ENCODE measurements around the gene ZFAND4.
"Not testable (repeated sequence)": the region's sequence is repeated elsewhere in the genome, so short reads cannot be mapped to it uniquely, and the experiment has no call there.

Gene ZFAND4

DNA sequence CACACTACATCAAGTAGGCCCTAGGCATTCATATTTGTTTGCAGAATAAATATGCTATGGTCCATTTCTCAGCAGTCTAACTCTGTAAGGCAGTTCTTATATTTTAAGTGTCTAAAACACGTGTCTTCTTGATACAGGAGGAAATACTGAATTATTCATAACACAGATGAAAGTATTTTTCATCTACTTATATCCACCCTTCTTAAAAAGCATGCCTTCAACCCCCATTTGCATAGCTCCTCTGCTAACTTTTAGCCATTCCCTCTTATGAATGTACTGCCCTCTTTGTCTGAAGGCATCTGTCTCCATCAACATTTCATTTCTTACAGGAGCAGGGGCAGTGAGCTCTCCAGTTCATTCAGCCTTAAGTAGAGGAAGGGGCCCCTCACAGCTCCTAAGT is 57.7 kb downstream of the ZFAND4 start:
- DNase-seq (ENCODE audit: insufficient read length) (no peak), FAIRE-seq (no peak)
- TF ChIP-seq TAF1 (IDR thresholded peaks at IDR 0.05; ENCODE audit: borderline replicate concordance, low read depth, low read length), result no peak
- TF ChIP-seq POLR2A (IDR thresholded peaks at IDR 0.05; ENCODE audit: low read depth, low read length), result no peak
- TF ChIP-seq POLR2AphosphoS5 (IDR thresholded peaks at IDR 0.05; ENCODE audit: low read depth, low read length), result no peak

DNA sequence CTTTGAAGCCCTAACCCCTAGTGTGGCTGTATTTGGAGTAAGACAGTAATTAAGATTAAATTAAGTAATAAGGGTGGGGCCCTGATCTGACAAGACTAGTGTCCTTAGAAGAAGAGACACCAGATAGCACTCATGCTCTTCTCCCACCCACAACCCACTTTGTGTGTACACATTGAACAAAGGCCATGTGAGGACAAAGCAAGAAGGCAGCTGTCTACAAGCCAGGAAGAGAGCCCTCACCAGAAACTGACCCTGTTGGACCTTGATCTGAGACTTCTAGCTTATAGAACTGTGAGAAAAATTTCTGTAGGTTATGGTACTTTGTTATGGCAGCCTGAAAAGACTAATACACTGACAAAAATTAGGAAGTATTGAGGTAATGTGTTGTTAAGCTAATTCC is 59.8 kb downstream of the ZFAND4 start:
- DNase-seq (ENCODE audit: insufficient read length) (no peak), FAIRE-seq (no peak)
- TF ChIP-seq POLR2A (IDR thresholded peaks at IDR 0.05; ENCODE audit: low read depth, low read length), result no peak
- no peak for TF ChIP-seq POLR2AphosphoS5 (IDR thresholded peaks at IDR 0.05; ENCODE audit: low read depth, low read length)
- TF ChIP-seq TAF1 (IDR thresholded peaks at IDR 0.05; ENCODE audit: borderline replicate concordance, low read depth, low read length), result no peak

DNA sequence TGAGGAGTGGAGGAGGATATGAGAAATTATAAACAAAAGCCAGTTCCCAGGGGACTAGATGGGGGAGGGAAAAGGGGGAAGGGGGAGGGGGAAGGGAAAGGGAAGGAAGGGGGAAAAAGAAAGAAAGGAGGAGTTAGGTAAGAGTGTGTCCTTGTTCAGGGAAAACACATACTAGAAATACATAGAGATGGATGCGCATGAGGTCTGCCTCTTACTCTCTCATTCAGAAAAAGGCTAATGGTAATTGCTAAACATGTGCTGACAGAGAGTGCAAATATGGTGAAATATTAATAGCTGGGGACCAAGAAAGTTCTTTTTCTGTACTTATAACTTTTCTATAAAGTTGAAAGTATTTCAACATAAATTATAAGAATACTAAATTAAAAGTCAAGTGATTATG is 64.5 kb downstream of the ZFAND4 start:
- no peak for DNase-seq (ENCODE audit: insufficient read length)
- no peak for FAIRE-seq
- TF ChIP-seq POLR2A (IDR thresholded peaks at IDR 0.05; ENCODE audit: low read depth, low read length), result no peak
- TF ChIP-seq TAF1 (IDR thresholded peaks at IDR 0.05; ENCODE audit: borderline replicate concordance, low read depth, low read length), result no peak
- no peak for TF ChIP-seq POLR2AphosphoS5 (IDR thresholded peaks at IDR 0.05; ENCODE audit: low read depth, low read length)

DNA sequence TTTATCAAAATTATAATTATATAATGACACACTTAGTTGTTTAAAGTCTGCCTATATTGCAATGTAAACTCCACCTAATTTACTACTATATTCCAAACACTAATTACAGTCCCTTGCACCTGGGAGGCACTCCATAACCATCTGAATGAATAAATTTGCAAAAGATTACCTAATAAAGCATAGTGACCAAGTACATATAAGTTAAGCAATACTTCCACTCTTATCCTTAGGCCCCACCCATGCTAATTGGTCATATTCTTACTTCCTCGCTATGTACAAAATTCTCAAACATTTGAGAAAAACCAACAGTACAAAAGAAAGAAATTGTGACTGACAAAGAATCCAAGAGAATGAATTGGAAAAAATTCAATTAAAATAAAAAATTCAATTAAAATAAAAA is 65.3 kb downstream of the ZFAND4 start:
- FAIRE-seq, result no peak
- TF ChIP-seq POLR2AphosphoS5 (IDR thresholded peaks at IDR 0.05; ENCODE audit: low read depth, low read length), result no peak
- TF ChIP-seq TAF1 (IDR thresholded peaks at IDR 0.05; ENCODE audit: borderline replicate concordance, low read depth, low read length), result no peak
- TF ChIP-seq POLR2A (IDR thresholded peaks at IDR 0.05; ENCODE audit: low read depth, low read length), result no peak

DNA sequence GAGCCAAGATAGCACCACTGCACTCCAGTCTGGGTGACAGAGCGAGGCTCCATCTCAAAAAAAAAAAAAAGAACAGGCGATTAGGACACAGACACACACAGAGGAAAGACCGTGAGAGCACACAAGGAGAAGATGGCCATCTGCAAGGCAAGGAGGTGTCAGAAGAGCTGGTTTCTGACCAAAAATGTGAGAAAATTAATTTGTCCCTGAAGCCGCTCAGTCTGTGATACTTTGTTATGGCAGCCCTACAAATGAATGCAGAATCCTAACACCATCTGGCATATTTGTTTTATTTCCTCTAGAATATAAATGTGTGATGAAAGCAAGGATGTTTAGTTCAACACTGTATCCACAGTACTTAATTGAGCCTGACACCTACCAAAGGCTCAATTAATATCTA is 69.7 kb downstream of the ZFAND4 start:
- DNase-seq (ENCODE audit: insufficient read length) (no peak), FAIRE-seq (no peak)
- no peak for TF ChIP-seq POLR2AphosphoS5 (IDR thresholded peaks at IDR 0.05; ENCODE audit: low read depth, low read length)

More for the DNA sequence above, 65.3 kb downstream of the ZFAND4 start:
- DNase-seq (ENCODE audit: insufficient read length), result no peak

DNA sequence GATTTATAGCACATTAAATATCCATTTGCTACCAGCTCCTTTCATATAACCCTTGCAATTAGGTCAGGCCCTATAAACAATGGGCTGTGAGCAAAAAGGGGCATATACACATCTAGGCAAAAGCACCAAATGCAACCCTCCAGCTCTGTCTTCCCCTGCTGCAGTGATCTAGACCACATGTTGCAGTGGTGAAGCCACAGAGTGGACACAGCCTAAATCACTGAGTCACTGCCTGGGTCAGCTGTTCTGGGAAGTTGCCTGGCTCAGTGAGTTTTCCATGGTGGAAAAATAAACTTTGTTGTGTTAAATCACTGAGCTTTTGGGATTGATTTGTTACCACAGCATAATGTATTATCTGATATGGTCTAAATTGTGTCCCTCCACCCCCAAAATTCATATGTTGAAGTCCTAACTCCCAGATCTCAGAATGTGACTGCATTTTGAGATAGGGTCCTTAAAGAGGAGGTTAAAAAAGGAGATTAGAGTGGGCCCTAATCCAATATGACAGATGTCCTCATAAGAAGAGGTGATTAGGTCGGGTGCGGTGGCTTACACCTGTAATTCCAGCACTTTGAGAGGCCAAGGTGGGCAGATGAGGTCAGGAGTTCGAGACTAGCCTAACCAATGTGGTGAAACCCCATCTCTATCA is 70.4 kb downstream of the ZFAND4 start:
- FAIRE-seq (no peak), DNase-seq (ENCODE audit: insufficient read length) (no peak)
- TF ChIP-seq POLR2AphosphoS5 (IDR thresholded peaks at IDR 0.05; ENCODE audit: low read depth, low read length) (no peak), POLR2A (IDR thresholded peaks at IDR 0.05; ENCODE audit: low read depth, low read length) (no peak), TAF1 (IDR thresholded peaks at IDR 0.05; ENCODE audit: borderline replicate concordance, low read depth, low read length) (no peak)

DNA sequence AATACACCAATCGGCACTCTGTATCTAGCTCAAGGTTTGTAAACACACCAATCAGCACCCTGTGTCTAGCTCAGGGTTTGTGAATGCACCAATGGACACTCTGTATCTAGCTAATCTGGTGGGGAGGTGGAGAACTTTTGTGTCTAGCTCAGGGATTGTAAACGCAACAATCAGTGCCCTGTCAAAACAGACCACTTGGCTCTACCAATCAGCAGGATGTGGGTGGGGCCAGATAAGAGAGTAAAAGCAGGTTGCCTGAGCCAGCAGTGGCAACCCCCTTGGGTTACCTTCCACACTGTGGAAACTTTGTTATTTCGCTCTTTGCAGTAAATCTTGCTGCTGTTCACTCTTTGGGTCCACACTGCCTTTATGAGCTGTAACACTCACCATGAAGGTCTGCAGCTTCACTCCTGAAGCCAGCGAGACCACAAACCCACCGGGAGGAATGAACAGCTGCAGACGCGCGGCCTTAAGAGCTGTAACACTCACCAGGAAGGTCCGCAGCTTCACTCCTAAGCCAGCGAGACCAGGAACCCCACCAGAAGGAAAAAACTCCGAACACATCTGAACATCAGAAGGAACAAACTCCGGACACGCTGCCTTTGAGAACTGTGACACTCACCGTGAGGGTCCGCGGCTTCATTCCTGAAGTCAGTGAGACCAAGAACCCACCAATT is 71.2 kb downstream of the ZFAND4 start:
- not testable (repeated sequence) for FAIRE-seq

DNA sequence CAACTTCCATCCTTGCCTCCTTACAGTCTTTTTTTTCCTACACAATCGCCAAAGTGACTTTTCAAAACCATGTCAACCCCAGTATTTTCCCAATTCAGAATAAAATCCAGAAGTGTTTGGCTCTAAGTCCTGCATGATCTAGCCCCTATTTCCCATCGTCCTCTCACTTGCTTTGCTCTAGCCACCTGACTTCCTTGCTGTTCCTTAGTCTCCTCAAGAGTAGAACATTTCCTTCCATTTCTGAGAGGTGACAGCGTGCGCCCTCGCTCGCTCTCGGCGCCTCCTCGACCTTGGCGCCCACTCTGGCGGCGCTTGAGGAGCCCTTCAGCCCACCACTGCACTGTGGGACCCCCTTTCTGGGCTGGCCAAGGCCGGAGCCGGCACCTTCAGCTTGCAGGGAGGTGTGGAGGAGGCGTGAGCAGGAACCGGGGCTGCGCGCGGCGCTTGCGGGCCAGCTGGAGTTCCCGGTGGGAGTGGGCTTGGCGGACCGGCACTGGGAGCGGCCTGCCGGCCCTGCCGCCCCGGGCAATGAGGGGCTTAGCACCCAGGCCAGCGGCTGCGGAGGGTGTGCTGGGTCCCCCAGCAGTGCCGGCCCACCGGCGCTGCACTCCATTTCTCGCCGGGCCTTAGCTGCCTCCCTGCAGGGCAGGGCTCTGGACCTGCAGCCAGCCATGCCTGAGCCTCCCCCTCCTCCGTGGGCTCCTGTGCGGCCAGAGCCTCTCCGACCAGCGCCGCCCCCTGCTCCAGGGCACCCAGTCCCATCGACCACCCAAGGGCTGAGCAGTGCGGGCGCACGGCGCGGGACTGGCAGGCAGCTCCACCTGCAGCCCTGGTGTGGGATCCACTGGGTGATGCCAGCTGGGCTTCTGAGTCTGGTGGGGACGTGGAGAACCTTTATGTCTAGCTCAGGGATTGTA is 72.0 kb downstream of the ZFAND4 start:
- FAIRE-seq; DNase-seq (ENCODE audit: insufficient read length): not testable (repeated sequence)

More for the DNA sequence above, 71.2 kb downstream of the ZFAND4 start:
- DNase-seq (ENCODE audit: insufficient read length), result not testable (repeated sequence)

DNA sequence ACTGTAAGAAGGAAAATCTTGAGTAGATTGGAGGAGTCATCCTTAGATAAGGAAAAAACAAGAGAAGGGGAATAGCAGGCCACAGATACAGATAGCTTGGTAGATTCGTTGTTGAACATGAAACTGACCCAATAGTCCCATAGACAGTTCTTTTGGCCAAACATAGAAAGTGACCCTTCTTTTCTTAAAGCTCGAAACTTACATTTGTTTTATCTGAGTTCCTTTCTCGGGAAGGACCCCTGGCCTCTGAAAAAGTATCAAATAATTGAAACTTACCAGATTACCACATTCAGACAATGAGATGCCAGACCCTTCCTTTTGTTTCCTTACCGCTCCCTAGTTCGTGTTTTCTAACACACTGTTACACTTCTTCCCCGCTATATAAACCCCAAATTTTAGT is 72.9 kb downstream of the ZFAND4 start:
- no peak for TF ChIP-seq POLR2AphosphoS5 (IDR thresholded peaks at IDR 0.05; ENCODE audit: low read depth, low read length)
- TF ChIP-seq TAF1 (IDR thresholded peaks at IDR 0.05; ENCODE audit: borderline replicate concordance, low read depth, low read length), result no peak
- no peak for TF ChIP-seq POLR2A (IDR thresholded peaks at IDR 0.05; ENCODE audit: low read depth, low read length)
- FAIRE-seq (no peak), DNase-seq (ENCODE audit: insufficient read length) (no peak)

DNA sequence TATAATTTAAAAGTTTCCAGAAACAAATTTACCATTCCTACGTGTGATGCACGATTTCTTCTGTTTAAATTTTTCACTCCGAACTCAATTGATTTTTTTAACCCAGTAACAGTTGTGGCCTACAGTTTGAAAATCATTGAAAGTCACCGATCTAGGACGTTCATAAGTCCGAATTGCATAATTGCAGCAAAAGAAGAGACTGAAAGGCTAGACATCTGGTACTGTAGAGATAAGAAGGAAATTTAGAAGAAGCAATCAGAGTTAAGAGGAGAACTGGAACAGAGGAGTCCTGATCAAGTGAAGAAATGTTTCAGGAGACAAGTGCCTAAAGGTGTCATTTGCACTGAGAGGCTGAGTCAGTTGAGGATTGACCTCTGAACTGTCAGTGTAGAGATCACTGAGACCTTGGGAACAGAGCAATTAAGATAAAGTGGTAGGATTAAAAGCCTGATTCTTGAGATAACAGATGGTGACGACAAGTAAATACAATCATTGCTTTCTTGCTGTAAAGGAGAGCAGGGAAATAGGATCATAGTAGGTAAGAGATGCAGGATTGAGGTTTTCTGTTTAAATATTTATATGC is 73.5 kb downstream of the ZFAND4 start:
- FAIRE-seq (no peak), DNase-seq (ENCODE audit: insufficient read length) (no peak)
- no peak for TF ChIP-seq TAF1 (IDR thresholded peaks at IDR 0.05; ENCODE audit: borderline replicate concordance, low read depth, low read length)
- no peak for TF ChIP-seq POLR2AphosphoS5 (IDR thresholded peaks at IDR 0.05; ENCODE audit: low read depth, low read length)
- TF ChIP-seq POLR2A (IDR thresholded peaks at IDR 0.05; ENCODE audit: low read depth, low read length), result no peak

DNA sequence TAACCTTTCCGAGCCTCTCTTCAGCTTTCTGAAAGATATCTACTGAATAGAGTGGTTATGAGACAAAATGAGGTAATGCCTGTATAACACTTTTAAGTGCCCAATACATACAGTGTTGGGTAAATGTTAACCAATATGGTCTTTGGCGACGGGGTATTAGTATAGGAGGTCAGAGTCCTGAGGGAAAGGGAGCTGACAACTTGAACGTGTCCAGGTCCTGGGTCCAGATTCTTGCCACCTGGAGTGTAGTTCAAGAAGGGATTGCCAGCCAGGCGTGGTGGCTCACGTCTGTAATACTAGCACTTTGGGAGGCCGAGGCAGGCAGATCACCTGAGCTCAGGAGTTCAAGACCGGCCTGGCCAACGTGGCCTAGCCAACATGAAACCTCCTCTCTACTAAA is 76.0 kb downstream of the ZFAND4 start:
- DNase-seq (ENCODE audit: insufficient read length), result no peak
- no peak for TF ChIP-seq POLR2A (IDR thresholded peaks at IDR 0.05; ENCODE audit: low read depth, low read length)
- no peak for TF ChIP-seq POLR2AphosphoS5 (IDR thresholded peaks at IDR 0.05; ENCODE audit: low read depth, low read length)
- FAIRE-seq, result no peak

Data from GM12892 (cell line).